ENCODE data around the gene KCNN3.

The KCNN3 gene

GRCh38 chr1:154881820-154882535, 11.9 kb upstream of the KCNN3 start:
- DNase-seq (ENCODE audit: low read depth): no peak
- H3K4me3 ChIP-seq (ENCODE audit: control insufficient read depth, low read depth, low read length): no peak overlapping the region
- TF ChIP-seq, protein P1, sequence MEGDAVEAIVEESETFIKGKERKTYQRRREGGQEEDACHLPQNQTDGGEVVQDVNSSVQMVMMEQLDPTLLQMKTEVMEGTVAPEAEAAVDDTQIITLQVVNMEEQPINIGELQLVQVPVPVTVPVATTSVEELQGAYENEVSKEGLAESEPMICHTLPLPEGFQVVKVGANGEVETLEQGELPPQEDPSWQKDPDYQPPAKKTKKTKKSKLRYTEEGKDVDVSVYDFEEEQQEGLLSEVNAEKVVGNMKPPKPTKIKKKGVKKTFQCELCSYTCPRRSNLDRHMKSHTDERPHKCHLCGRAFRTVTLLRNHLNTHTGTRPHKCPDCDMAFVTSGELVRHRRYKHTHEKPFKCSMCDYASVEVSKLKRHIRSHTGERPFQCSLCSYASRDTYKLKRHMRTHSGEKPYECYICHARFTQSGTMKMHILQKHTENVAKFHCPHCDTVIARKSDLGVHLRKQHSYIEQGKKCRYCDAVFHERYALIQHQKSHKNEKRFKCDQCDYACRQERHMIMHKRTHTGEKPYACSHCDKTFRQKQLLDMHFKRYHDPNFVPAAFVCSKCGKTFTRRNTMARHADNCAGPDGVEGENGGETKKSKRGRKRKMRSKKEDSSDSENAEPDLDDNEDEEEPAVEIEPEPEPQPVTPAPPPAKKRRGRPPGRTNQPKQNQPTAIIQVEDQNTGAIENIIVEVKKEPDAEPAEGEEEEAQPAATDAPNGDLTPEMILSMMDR (IDR thresholded peaks at IDR 0.05; ENCODE audit: control insufficient read depth, insufficient read depth, low read depth, low read length, missing control alignments): no peak

- no peak for DNase-seq (ENCODE audit: low read depth)
- H3K4me3 ChIP-seq (ENCODE audit: control insufficient read depth, low read depth, low read length): no peak overlapping the region
- TF ChIP-seq, protein P1 (IDR thresholded peaks at IDR 0.05; ENCODE audit: control insufficient read depth, insufficient read depth, low read depth, low read length, missing control alignments): no peak
Observed at GRCh38 chr1:154880671-154881070, 10.6 kb upstream of the KCNN3 start.

DNA sequence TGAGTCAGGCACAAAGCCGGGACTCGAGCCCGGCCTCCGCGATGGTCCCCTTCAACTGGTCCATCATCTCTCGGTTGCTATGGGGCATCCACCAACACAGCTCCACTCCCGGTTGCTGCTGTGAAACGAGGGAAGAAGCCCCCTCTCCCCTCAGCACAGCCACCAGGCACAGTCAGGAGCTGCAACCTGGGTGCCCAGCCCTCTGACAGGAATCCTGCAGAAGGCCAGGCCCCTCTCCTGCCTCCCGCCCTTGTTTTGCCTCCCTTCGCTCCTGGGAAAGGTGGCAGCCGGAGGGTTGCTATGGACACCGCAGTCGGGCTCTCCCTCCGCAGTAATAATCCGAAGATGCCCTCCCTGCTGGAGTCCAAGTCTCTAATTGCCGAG, 8.9 kb upstream of the KCNN3 start:
- TF ChIP-seq, protein P1 (IDR thresholded peaks at IDR 0.05; ENCODE audit: control insufficient read depth, insufficient read depth, low read depth, low read length, missing control alignments): no peak
- DNase-seq (ENCODE audit: low read depth): no peak

GRCh38 chr1:154878371-154879037, 8.4 kb upstream of the KCNN3 start:
- TF ChIP-seq, protein P1 (IDR thresholded peaks at IDR 0.05; ENCODE audit: control insufficient read depth, insufficient read depth, low read depth, low read length, missing control alignments): peak; percentile 85
- DNase-seq (ENCODE audit: low read depth): no peak
- H3K4me3 ChIP-seq (ENCODE audit: control insufficient read depth, low read depth, low read length): no peak overlapping the region

More for the DNA sequence above, 8.9 kb upstream of the KCNN3 start:
- H3K4me3 ChIP-seq (ENCODE audit: control insufficient read depth, low read depth, low read length): no peak overlapping the region

GRCh38 chr1:154877370-154877974, 7.4 kb upstream of the KCNN3 start:
- H3K4me3 ChIP-seq (ENCODE audit: control insufficient read depth, low read depth, low read length): no peak overlapping the region
- no peak for DNase-seq (ENCODE audit: low read depth)
- TF ChIP-seq, protein P1 (IDR thresholded peaks at IDR 0.05; ENCODE audit: control insufficient read depth, insufficient read depth, low read depth, low read length, missing control alignments): no peak

- TF ChIP-seq, protein P1 (IDR thresholded peaks at IDR 0.05; ENCODE audit: control insufficient read depth, insufficient read depth, low read depth, low read length, missing control alignments): no peak
- DNase-seq (ENCODE audit: low read depth): no peak
- H3K4me3 ChIP-seq (ENCODE audit: control insufficient read depth, low read depth, low read length): no peak overlapping the region
Observed at GRCh38 chr1:154876842-154877369, 6.8 kb upstream of the KCNN3 start.

All from AG09309 (cell line).